HepG2 (cell line): ENCODE results near the gene RINL. TPM values are rescaled to one million over a fixed set of nuclear protein-coding genes. Genes with fewer than 3 reads are reported as not detected.

ENCODE experiments used
- ATAC-seq: fragments of 200-7000 bp; cut with Tn5 transposase; 3 replicates; pipeline ENCODE4 v1.9.1; 2020; ENCODE audit warnings: mild to moderate bottlenecking, moderate library complexity
- BruUV-seq: library from RNA; stranded (reverse); fragments of 400-500 nt; replicated peaks from 2 replicates; lab custom pipeline; 2021; lab: Mats Ljungman, UMichigan
- CTCF ChIA-PET: fragments of 300-600 bp; formaldehyde crosslinking; extraction: SDS; loops from one replicate; lab custom pipeline; 2021; ENCODE audit warnings: low total read pairs, inconsistent platforms, low intra/inter-chr PET ratio; lab: Yijun Ruan, JAX
- POLR2A ChIA-PET: fragments of 350-600 bp; sonication (Branson Sonifier 250); formaldehyde crosslinking; loops from one replicate; lab custom pipeline; 2020; ENCODE audit warnings: antibody characterized with exemption, inconsistent platforms; lab: Yijun Ruan, JAX
- DNase-seq: peaks from one replicate; pipeline ENCODE4 v3.0.0-alpha.2; 2015; ENCODE audit warnings: low spot score
- FAIRE-seq: peaks from 3 replicates; lab custom pipeline; 2011; peaks lifted over from hg19 to GRCh38; lab: Jason Lieb, UNC
- H2AFZ ChIP-seq: one replicate; pipeline ENCODE4 v1.6.1; 2011; ENCODE audit warnings: low read length, inconsistent platforms
- H3K27ac ChIP-seq: fragments of 300-600 bp; 3 replicates; pipeline ENCODE4 v1.8.0; 2011; ENCODE audit warnings: mixed run types, mild to moderate bottlenecking, mixed read lengths, low read length, inconsistent platforms; ENCODE audit not compliant: insufficient read depth; ENCODE audit errors: extremely low read length
- H3K27me3 ChIP-seq, 2 experiments: fragments of 200-600 bp in 1 of 2; 2 replicates in 1 of 2; 3 replicates in 1 of 2; pipeline versions ENCODE4 v1.6.0 to v1.8.0; 2011; ENCODE audit warnings: low read length in 2 of 2, mild to moderate bottlenecking in 2 of 2, moderate library complexity in 2 of 2, inconsistent platforms in 1 of 2; ENCODE audit not compliant: insufficient read depth in 2 of 2, control insufficient read depth in 1 of 2
- H3K36me3 ChIP-seq, 2 experiments: fragments of 200-600 bp in 1 of 2; replicated peaks in 1 of 2; 2 replicates in 1 of 2; 3 replicates in 1 of 2; pipeline versions ENCODE4 v1.5.1 to v1.8.0; 2011; ENCODE audit warnings: low read length in 2 of 2, inconsistent platforms in 1 of 2; ENCODE audit not compliant: insufficient read depth in 2 of 2, control insufficient read depth in 1 of 2
- H3K4me1 ChIP-seq: 2 replicates; pipeline ENCODE4 v1.5.1; 2012; ENCODE audit warnings: low read length, inconsistent platforms; ENCODE audit not compliant: insufficient read depth
- H3K4me2 ChIP-seq: 2 replicates; pipeline ENCODE4 v1.6.0; 2011; ENCODE audit warnings: low read depth, low read length, inconsistent platforms
- H3K4me3 ChIP-seq, 3 experiments: fragments of 200-600 bp in 1 of 3; sonication (generic), shearing (Covaris generic) in 1 of 3; replicated peaks in 1 of 3; 2 replicates each; pipeline ENCODE4 v1.5.1; 2011 to 2016; ENCODE audit warnings: low read length in 3 of 3, inconsistent platforms in 2 of 3, low read depth in 2 of 3, mild to moderate bottlenecking in 2 of 3, control low read depth in 1 of 3, mixed read lengths in 1 of 3; ENCODE audit not compliant: insufficient read depth in 1 of 3
- H3K79me2 ChIP-seq: one replicate; pipeline ENCODE4 v1.6.1; 2011; ENCODE audit warnings: low read length, inconsistent platforms; ENCODE audit not compliant: insufficient read depth
- H3K9ac ChIP-seq: 2 replicates; pipeline ENCODE4 v1.6.0; 2011; ENCODE audit warnings: mild to moderate bottlenecking, low read depth, low read length, inconsistent platforms; ENCODE audit not compliant: insufficient read depth
- H3K9me3 ChIP-seq: 2 replicates; pipeline ENCODE4 v1.5.1; 2012; ENCODE audit warnings: mild to moderate bottlenecking, low read length
- H4K20me1 ChIP-seq: 2 replicates; pipeline ENCODE4 v1.6.0; 2011; ENCODE audit warnings: inconsistent platforms, mild to moderate bottlenecking, low read length, moderate library complexity; ENCODE audit not compliant: insufficient read depth
- ATF2 ChIP-seq: sonication (generic); formaldehyde crosslinking; IDR thresholded peaks from 2 replicates; pipeline ENCODE4 v1.4.0; 2020; ENCODE audit warnings: missing genetic modification reagents
- CERS6 ChIP-seq: sonication (generic); formaldehyde crosslinking; IDR thresholded peaks from 2 replicates; pipeline ENCODE4 v1.5.0; 2020; ENCODE audit warnings: missing genetic modification reagents
- GATA4 ChIP-seq: sonication (generic); IDR thresholded peaks from 2 replicates; pipeline ENCODE4 v1.6.1; 2016; ENCODE audit warnings: antibody characterized with exemption, low read depth, borderline replicate concordance
- HBP1 ChIP-seq: IDR thresholded peaks from 2 replicates; pipeline ENCODE4 v1.6.1; 2016; ENCODE audit warnings: low read depth, control low read depth
- NR2F6 ChIP-seq, 2 experiments: IDR thresholded peaks; 2 replicates each; pipeline ENCODE4 v1.6.1; 2016; ENCODE audit warnings: antibody characterized with exemption in 1 of 2, mild to moderate bottlenecking in 1 of 2
- PBX2 ChIP-seq: IDR thresholded peaks from 2 replicates; pipeline ENCODE4 v1.6.1; 2016; ENCODE audit warnings: control low read depth
- SMAD9 ChIP-seq: sonication (generic); formaldehyde crosslinking; IDR thresholded peaks from 2 replicates; pipeline ENCODE4 v1.5.1; 2020; ENCODE audit warnings: mild to moderate bottlenecking, missing genetic modification reagents
- SP140L ChIP-seq: sonication (generic); formaldehyde crosslinking; IDR thresholded peaks from 2 replicates; pipeline ENCODE4 v1.4.0; 2020; ENCODE audit warnings: missing genetic modification reagents, borderline replicate concordance
- SPEN ChIP-seq: sonication (generic); formaldehyde crosslinking; IDR thresholded peaks from 2 replicates; pipeline ENCODE4 v1.5.1; 2020; ENCODE audit warnings: low read depth, mild to moderate bottlenecking, missing genetic modification reagents
- STAG1 ChIP-seq: sonication (generic); formaldehyde crosslinking; IDR thresholded peaks from 2 replicates; pipeline ENCODE4 v1.4.0; 2020; ENCODE audit warnings: missing genetic modification reagents
- STAT6 ChIP-seq: sonication (generic); formaldehyde crosslinking; IDR thresholded peaks from 2 replicates; pipeline ENCODE4 v1.4.0; 2020; ENCODE audit warnings: missing genetic modification reagents, mild to moderate bottlenecking, borderline replicate concordance
- ZBTB20 ChIP-seq: sonication (generic); formaldehyde crosslinking; IDR thresholded peaks from 2 replicates; pipeline ENCODE4 v1.8.1; 2023; ENCODE audit warnings: missing genetic modification reagents, low read depth, mild to moderate bottlenecking, borderline replicate concordance
- ZNF205 ChIP-seq: IDR thresholded peaks from 2 replicates; pipeline ENCODE4 v1.6.1; 2018; ENCODE audit warnings: missing biosample characterization, missing genetic modification reagents
- ZNF331 ChIP-seq: sonication (generic); formaldehyde crosslinking; IDR thresholded peaks from 2 replicates; pipeline ENCODE4 v1.4.0; 2020; ENCODE audit warnings: missing genetic modification reagents
- ZNF652 ChIP-seq: IDR thresholded peaks from 2 replicates; pipeline ENCODE4 v1.6.1; 2016; ENCODE audit warnings: low read depth, borderline replicate concordance
- WGBS: methylation state at CpG from one replicate; pipeline ENCODE4 v1.1.6; 2017; ENCODE audit warnings: low lambda C conversion rate; 5-methylcytosine and 5-hydroxymethylcytosine counted together
- in situ Hi-C: cut with HindIII; loops from 2 replicates; pipeline ENCODE4 v1.10.0; 2017; ENCODE audit warnings: low pct_unique_long_range_greater_than_20kb; ENCODE audit not compliant: extremely low pct_ligation_motif_present
- intact Hi-C: fragments of 100-400 bp; cut with micrococcal nuclease; formaldehyde crosslinking; loops from one replicate; pipeline ENCODE4 v1.10.0; 2022; ENCODE audit not compliant: unreplicated experiment
- polyA plus RNA-seq, 8 experiments: library from polyadenylated mRNA; depleted of rRNA in 3 of 8; stranded (reverse) in 7 of 8; unstranded in 1 of 8; fragments of >200 nt; fragmentation: Illumina TruSeq in 4 of 8; extraction: Trizol in 4 of 8; gene quantifications; 2 replicates each; pipeline versions ENCODE4 v1.2.1 to v1.2.3, GENCODE V29; 2011 to 2016; ENCODE audit warnings: low read depth in 4 of 8, missing spikeins in 1 of 8, mixed read lengths in 1 of 8; ENCODE audit not compliant: insufficient read depth in 1 of 8
- total RNA-seq, 5 experiments: library from RNA; depleted of rRNA; stranded (reverse); fragments of >200 nt; fragmentation: Illumina TruSeq; extraction: Trizol; gene quantifications; 2 replicates each; pipeline ENCODE4 v1.2.3, GENCODE V29; 2016; ENCODE audit warnings: low read depth in 1 of 5

The RINL gene
- total and polyA plus RNA-seq, 2 of the 13 experiments (the other 11 are each of a cell fraction or from before 2014, with no cell fraction given), result 11.4 to 18.0 TPM

GRCh38 chr19:38911388-38912001 lies 33.4 kb upstream of the RINL start (continued):
- TF ChIP-seq PBX2 (CRISPR knock-in tag), result no peak
- TF ChIP-seq, all 625 proteins: peak for 0

- CTCF ChIA-PET, result no interaction called here
- FAIRE-seq (no peak), DNase-seq (no peak), ATAC-seq (no peak; the same call in 2 of the 3 replicates)
- no TSS peak for BruUV-seq
- no peaks in the 10 kb centered on the region for H3K4me1 ChIP-seq
- H3K27ac ChIP-seq, result no peak overlapping the region
- WGBS, result 87% methylated on average over 12 of the region's 12 CpGs
- H3K4me2 ChIP-seq, result no peak overlapping the region
- no peaks in the 10 kb centered on the region for H3K9me3 ChIP-seq
- H4K20me1 ChIP-seq, result no peaks in the 10 kb centered on the region
- no peak overlapping the region for H2AFZ ChIP-seq
- POLR2A ChIA-PET, result no interaction called here
- in situ Hi-C loops (loop anchor here (25.0 kb wide), 1 partner anchor 173 kb away; the partner anchor contains the start of gene CAPN12), intact Hi-C loops (no loop called here)
- H3K27me3 ChIP-seq, result no peaks in the 10 kb centered on the region
- peaks cover under 1 to 3% of the 10 kb centered on the region in 2 experiments; a peak in 2 of 5 replicates for H3K36me3 ChIP-seq
- no peak overlapping the region for H3K4me3 ChIP-seq
- H3K79me2 ChIP-seq, result no peaks in the 10 kb centered on the region
- H3K9ac ChIP-seq, result no peak overlapping the region
- no peak for TF ChIP-seq SPEN
- TF ChIP-seq STAG1 (CRISPR knock-in tag), result no peak
- no peak for TF ChIP-seq ZNF652 (CRISPR knock-in tag)
- no peak for TF ChIP-seq CERS6 (CRISPR knock-in tag)
- TF ChIP-seq SMAD9 (CRISPR knock-in tag), result no peak
- no peak for TF ChIP-seq ZBTB20 (CRISPR knock-in tag)
- TF ChIP-seq ZNF331 (CRISPR knock-in tag), result no peak
- TF ChIP-seq HBP1 (CRISPR knock-in tag), result no peak
- TF ChIP-seq ATF2, result no peak
- TF ChIP-seq STAT6 (CRISPR knock-in tag), result no peak
- no peak for TF ChIP-seq SP140L (CRISPR knock-in tag)
- no peak for TF ChIP-seq ZNF205 (CRISPR knock-in tag)
- no peak for TF ChIP-seq GATA4
- no peak for TF ChIP-seq NR2F6 (IDR thresholded peaks at IDR 0.05)
- no peak for TF ChIP-seq NR2F6 (CRISPR knock-in tag; IDR thresholded peaks at IDR 0.05)
These were observed 32.4 kb upstream of the RINL start for GRCh38 chr19:38910488-38910887.
